ENCODE measurements around the gene PLOD1. TPM values are rescaled to one million over a fixed set of nuclear protein-coding genes. Genes with fewer than 3 reads are reported as not detected.

The PLOD1 gene
- total and polyA plus RNA-seq, 2 experiments from 2014 or later = 22.4 to 62.9 TPM

GRCh38 chr1:11920239-11920903, 14.1 kb upstream of the PLOD1 start:
- Histone ChIP-seq H4K20me1 (replicated peaks; ENCODE audit: insufficient read depth) (peaks cover 22% of the 10 kb centered on the region), H3K27ac (ENCODE audit: low read depth) (no peak overlapping the region; the same call in 1 of the 2 replicates), H3K79me2 (replicated peaks; ENCODE audit: insufficient read depth) (peaks cover 33% of the 10 kb centered on the region), H3F3A (replicated peaks; ENCODE audit: low read depth) (0 out of 2 replicates have a peak, but pooled peaks cover 7% of the 10 kb centered on the region), H3K4me1 (ENCODE audit: insufficient read depth) (peaks cover 9% of the 10 kb centered on the region), H2AFZ (no peak overlapping the region), H3K4me3 (no peak overlapping the region), H3K9me2 (ENCODE audit: insufficient read depth) (no peaks in the 10 kb centered on the region), H3K4me2 (no peak overlapping the region), H3K36me3 (ENCODE audit: insufficient read depth) (0 out of 2 replicates have a peak, but pooled peaks cover 6% of the 10 kb centered on the region), H3K27me3 (ENCODE audit: insufficient read depth) (no peaks in the 10 kb centered on the region)
- H3K4me1 Mint-ChIP-seq = peaks cover 18% of the 10 kb centered on the region
- DNase-seq (ENCODE audit: low spot score) (no peak), ATAC-seq (no peak)
- peaks cover 9% of the 10 kb centered on the region for H3K27me3 Mint-ChIP-seq (ENCODE audit: insufficient read depth, low read depth, poor library complexity)
- TF ChIP-seq ZNF114 (CRISPR knock-in tag; IDR thresholded peaks at IDR 0.05) (no peak), ETS1 (IDR thresholded peaks at IDR 0.05) (no peak), EZH2phosphoT487 (IDR thresholded peaks at IDR 0.05; ENCODE audit: unreplicated experiment) (no peak), STAT1 (IDR thresholded peaks at IDR 0.05; ENCODE audit: unreplicated experiment) (no peak), EZH2 (IDR thresholded peaks at IDR 0.05; ENCODE audit: low read depth, unreplicated experiment) (no peak), ZNF462 (CRISPR knock-in tag; IDR thresholded peaks at IDR 0.05) (no peak), ZNF331 (CRISPR knock-in tag; IDR thresholded peaks at IDR 0.05; ENCODE audit: low read depth) (no peak), CTCF (conservative IDR thresholded peaks at IDR 0.05; ENCODE audit: low read depth in 2 of 2) (no peak), REST (IDR thresholded peaks at IDR 0.05; ENCODE audit: unreplicated experiment) (no peak), JUNB (IDR thresholded peaks at IDR 0.05; ENCODE audit: unreplicated experiment) (no peak), POLR2AphosphoS5 (IDR thresholded peaks at IDR 0.05; ENCODE audit: low read depth) (no peak), NANOG (IDR thresholded peaks at IDR 0.05; ENCODE audit: borderline replicate concordance) (no peak), CREB1 (CRISPR knock-in tag; IDR thresholded peaks at IDR 0.05; ENCODE audit: low read depth) (no peak)
- H3K4me3 Mint-ChIP-seq = no peak overlapping the region; the same call in 2 of the 3 replicates
- peaks cover 38% of the 10 kb centered on the region for H3K36me3 Mint-ChIP-seq (ENCODE audit: low read depth)
- no peak overlapping the region for H3K27ac Mint-ChIP-seq
- no peaks in the 10 kb centered on the region; the same call in 2 of the 3 replicates for H3K9me3 Mint-ChIP-seq
